T-cell (primary cell): ENCODE results near the gene SSBP2. TPM values are rescaled to one million over a fixed set of nuclear protein-coding genes. Genes with fewer than 3 reads are reported as not detected.
"Not testable (repeated sequence)": the region's sequence is repeated elsewhere in the genome, so short reads cannot be mapped to it uniquely, and the experiment has no call there.

Experiments used
- ATAC-seq, 4 experiments: fragments of 200-7000 bp in 3 of 4; fragments of 150-1000 bp in 1 of 4; cut with Tn5 transposase; replicated peaks in 1 of 4; 1 replicate in 3 of 4; 2 replicates in 1 of 4; pipeline ENCODE4 v1.10.0; 2021; ENCODE audit warnings: moderate library complexity in 3 of 4, mild to moderate bottlenecking in 2 of 4, moderate number of reproducible peaks in 1 of 4
- CTCF ChIA-PET, 2 donors: fragments of 300-600 bp; sonication (Branson Sonifier 250); formaldehyde crosslinking; loops; one replicate each; lab custom pipeline; 2022; ENCODE audit warnings: antibody characterized with exemption in 2 of 2; lab: Charles Lee
- POLR2A ChIA-PET, 2 donors: fragments of 300-600 bp; sonication (Branson Sonifier 250); formaldehyde crosslinking; loops; one replicate each; lab custom pipeline; 2022; ENCODE audit warnings: antibody characterized with exemption in 2 of 2; lab: Charles Lee
- DNase-seq, 35 experiments: peaks; one replicate each; pipeline versions ENCODE4 v3.0.0 to v3.0.0-alpha.2; 2013 to 2023
- H3K27ac ChIP-seq: one replicate; pipeline ENCODE4 v1.5.1; 2013; ENCODE audit warnings: low read length
- H3K27me3 ChIP-seq, 2 experiments: replicated peaks in 1 of 2; 1 replicate in 1 of 2; 2 replicates in 1 of 2; pipeline versions ENCODE4 v1.6.1 to v1.7.0; 2013; ENCODE audit warnings: low read length in 1 of 2, mixed read lengths in 1 of 2; ENCODE audit not compliant: control insufficient read depth in 2 of 2, insufficient read depth in 2 of 2; ENCODE audit errors: extremely low read depth in 1 of 2
- H3K36me3 ChIP-seq, 2 donors: 1 replicate in 1 of 2; 2 replicates in 1 of 2; pipeline versions ENCODE4 v1.6.1 to v1.7.0; 2013; ENCODE audit warnings: low read length in 1 of 2; ENCODE audit not compliant: control insufficient read depth in 2 of 2, insufficient read depth in 1 of 2; ENCODE audit errors: extremely low read depth in 1 of 2
- H3K4me1 ChIP-seq, 2 experiments: 1 replicate in 1 of 2; 2 replicates in 1 of 2; pipeline versions ENCODE4 v1.6.1 to v1.7.0; 2013; ENCODE audit warnings: low read length in 2 of 2, mixed read lengths in 1 of 2; ENCODE audit not compliant: insufficient read depth in 2 of 2, control insufficient read depth in 1 of 2; ENCODE audit errors: extremely low read depth in 1 of 2
- H3K4me3 ChIP-seq, 2 donors: 1 replicate in 1 of 2; 2 replicates in 1 of 2; pipeline versions ENCODE4 v1.5.1 to v1.7.0; 2013; ENCODE audit warnings: mild to moderate bottlenecking in 2 of 2, low read length in 1 of 2, moderate library complexity in 1 of 2; ENCODE audit not compliant: control insufficient read depth in 1 of 2; ENCODE audit errors: extremely low read depth in 1 of 2
- H3K9me3 ChIP-seq: 2 replicates; pipeline ENCODE4 v1.7.0; 2013
- H3K27ac Mint-ChIP-seq, 2 donors: one replicate each; pipeline ENCODE4 v1.8.0; 2020 to 2021; ENCODE audit warnings: mild to moderate bottlenecking in 2 of 2, mixed read lengths in 2 of 2
- H3K27me3 Mint-ChIP-seq, 2 donors: one replicate each; pipeline ENCODE4 v1.8.0; 2021 to 2022; ENCODE audit warnings: mixed read lengths in 2 of 2
- H3K36me3 Mint-ChIP-seq: one replicate; pipeline ENCODE4 v1.8.0; 2021; ENCODE audit warnings: mixed read lengths
- H3K4me1 Mint-ChIP-seq, 3 donors: one replicate each; pipeline ENCODE4 v1.8.0; 2020 to 2022; ENCODE audit warnings: mixed read lengths in 3 of 3, mild to moderate bottlenecking in 1 of 3
- H3K4me3 Mint-ChIP-seq, 3 donors: one replicate each; pipeline ENCODE4 v1.8.0; 2020 to 2022; ENCODE audit warnings: mild to moderate bottlenecking in 3 of 3, mixed read lengths in 3 of 3, moderate library complexity in 3 of 3
- H3K9me3 Mint-ChIP-seq, 3 donors: one replicate each; pipeline ENCODE4 v1.8.0; 2020 to 2022; ENCODE audit warnings: mixed read lengths in 3 of 3
- WGBS: methylation state at CpG from one replicate; pipeline ENCODE4 v1.1.5; 2013; ENCODE audit warnings: missing lambda C conversion rate; ENCODE audit not compliant: insufficient coverage; 5-methylcytosine and 5-hydroxymethylcytosine counted together
- total RNA-seq, 35 experiments: library from RNA in 6 of 35; stranded (reverse) in 6 of 35; fragments of 120-200 nt in 1 of 35; gene quantifications; one replicate each; pipeline versions ENCODE4 v1.2.1 to v1.2.4 and lab custom pipeline; 2013 to 2026

Gene SSBP2
- total RNA-seq, 5 donors from 2014 or later (not counting 1 experiment from before 2014, with no cell fraction given), result 31.1 to 44.9 (median 35.8) TPM

DNA sequence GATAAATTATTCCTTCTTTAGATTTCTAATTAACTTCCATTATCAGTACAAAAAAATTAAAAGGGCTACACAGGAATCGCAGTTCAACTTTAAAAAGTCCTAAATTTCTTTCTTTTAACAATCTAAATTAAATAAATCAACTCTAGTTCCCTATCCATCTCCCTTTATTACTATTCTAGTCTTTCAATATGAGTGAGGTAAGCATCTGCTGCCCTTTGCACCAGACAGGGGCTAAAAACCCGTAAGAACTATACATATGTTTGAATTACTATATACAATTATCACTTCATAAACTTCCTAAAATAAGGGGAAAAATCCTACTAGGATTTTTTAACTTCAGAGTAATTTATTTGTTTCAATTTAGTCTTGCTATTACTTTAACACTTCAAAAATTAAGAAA, 145.6 kb downstream of the SSBP2 start:
- Mint-ChIP-seq H3K27ac (no peak overlapping the region), H3K27me3 (no peaks in the 10 kb centered on the region), H3K9me3 (peaks cover 0 to 5% (median 4%) of the 10 kb centered on the region in 3 donors), H3K36me3 (peaks cover 39% of the 10 kb centered on the region), H3K4me1 (peaks cover 11 to 22% (median 12%) of the 10 kb centered on the region in 3 donors), H3K4me3 (no peak overlapping the region)
- H3K9me3 ChIP-seq, result no peaks in the 10 kb centered on the region
- WGBS, result no CpG with 5 or more reads among the region's 2 CpGs
- ATAC-seq, result no peak
- H3K27me3 ChIP-seq, result no peaks in the 10 kb centered on the region
- no peak overlapping the region for H3K27ac ChIP-seq
- H3K36me3 ChIP-seq, result peaks cover 0 to 2% of the 10 kb centered on the region in 2 donors
- no peak for DNase-seq
- ChIA-PET CTCF (no interaction called here), POLR2A (no interaction called here)
- no peaks in the 10 kb centered on the region for H3K4me1 ChIP-seq
- no peak overlapping the region for H3K4me3 ChIP-seq

DNA sequence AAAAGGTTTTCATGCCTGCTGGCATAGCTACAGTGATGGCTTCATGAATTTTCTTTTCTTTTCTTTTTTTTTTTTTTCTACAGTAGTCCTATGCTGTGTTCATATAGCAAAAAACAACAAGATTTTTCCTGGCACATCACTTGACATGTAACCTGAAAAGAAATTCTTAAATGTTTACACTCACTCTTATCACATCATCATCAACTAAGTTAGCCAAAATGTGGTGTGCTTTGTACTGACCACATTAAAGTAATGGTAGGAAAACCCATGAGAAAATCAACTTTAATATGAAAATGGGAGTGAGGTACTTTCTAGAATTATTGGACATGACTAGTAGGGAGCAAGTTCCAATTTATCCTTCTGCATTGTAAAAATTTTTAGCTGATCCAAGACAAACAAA, 146.7 kb downstream of the SSBP2 start:
- peaks cover 0 to 2% of the 10 kb centered on the region in 2 donors for H3K36me3 ChIP-seq
- Mint-ChIP-seq H3K9me3 (no peaks in the 10 kb centered on the region), H3K4me1 (peaks cover 11 to 22% (median 12%) of the 10 kb centered on the region in 3 donors), H3K27me3 (no peaks in the 10 kb centered on the region), H3K27ac (no peak overlapping the region), H3K36me3 (peaks cover 34% of the 10 kb centered on the region), H3K4me3 (no peak overlapping the region)
- ChIA-PET CTCF (interaction anchor here in 1 of 2 donors (0.6 kb wide), 1 partner anchor 45 kb away, joined by 3 read pairs; no protein-coding TSS in a partner anchor), POLR2A (no interaction called here)
- DNase-seq (no peak), ATAC-seq (no peak)
- H3K27ac ChIP-seq, result no peak overlapping the region
- H3K4me3 ChIP-seq, result no peak overlapping the region
- H3K4me1 ChIP-seq, result no peaks in the 10 kb centered on the region
- no peaks in the 10 kb centered on the region for H3K9me3 ChIP-seq
- H3K27me3 ChIP-seq, result no peaks in the 10 kb centered on the region

DNA sequence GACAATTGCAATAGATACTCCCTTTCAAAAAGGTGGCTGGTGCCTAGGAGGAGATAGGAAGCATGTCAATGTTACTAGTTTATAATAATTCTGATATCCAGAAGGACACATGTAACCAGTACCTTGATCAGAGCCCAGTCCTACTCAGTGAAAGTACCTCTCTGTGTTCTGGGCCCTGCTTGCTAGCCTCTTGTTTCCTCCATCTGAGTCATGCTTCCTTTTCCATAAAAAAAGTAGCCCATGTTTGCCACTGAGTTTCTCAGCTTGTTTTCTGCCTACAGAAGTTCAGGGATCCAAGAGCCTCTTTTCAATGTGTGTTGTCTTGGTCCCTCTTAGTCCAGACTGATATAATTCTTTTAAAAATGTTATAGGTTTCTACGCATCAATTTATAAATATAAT, 149.0 kb downstream of the SSBP2 start:
- Histone ChIP-seq H3K27me3 (no peaks in the 10 kb centered on the region), H3K36me3 (peaks cover 0 to 2% of the 10 kb centered on the region in 2 donors), H3K4me1 (no peaks in the 10 kb centered on the region), H3K9me3 (peaks cover 4% of the 10 kb centered on the region), H3K4me3 (no peak overlapping the region), H3K27ac (no peak overlapping the region)
- Mint-ChIP-seq H3K27me3 (no peaks in the 10 kb centered on the region), H3K4me1 (peaks cover 8 to 10% (median 8%) of the 10 kb centered on the region in 3 donors), H3K27ac (no peak overlapping the region), H3K9me3 (peaks cover 5 to 10% (median 10%) of the 10 kb centered on the region in 3 donors), H3K4me3 (no peak overlapping the region), H3K36me3 (peaks cover 42% of the 10 kb centered on the region)
- CTCF ChIA-PET, result no interaction called here
- ATAC-seq (no peak), DNase-seq (no peak)
- POLR2A ChIA-PET, result no interaction called here
- no CpG with 5 or more reads among the region's 1 CpG for WGBS

DNA sequence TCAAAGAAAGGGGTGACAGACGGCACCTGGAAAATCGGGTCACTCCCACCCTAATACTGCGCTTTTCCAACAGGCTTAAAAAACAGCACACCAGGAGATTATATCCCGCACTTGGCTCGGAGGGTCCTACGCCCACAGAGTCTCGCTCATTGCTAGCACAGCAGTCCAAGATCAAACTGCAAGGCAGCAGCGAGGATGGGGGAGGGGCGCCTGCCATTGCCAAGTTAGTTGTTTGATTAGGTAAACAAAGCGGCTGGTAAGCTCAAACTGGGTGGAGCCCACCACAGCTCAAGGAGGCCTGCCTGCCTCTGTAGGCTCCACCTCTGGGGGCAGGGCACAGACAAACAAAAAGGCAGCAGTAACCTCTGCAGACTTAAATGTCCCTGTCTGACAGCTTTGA, 158.8 kb downstream of the SSBP2 start:
- not testable (repeated sequence) for DNase-seq

DNA sequence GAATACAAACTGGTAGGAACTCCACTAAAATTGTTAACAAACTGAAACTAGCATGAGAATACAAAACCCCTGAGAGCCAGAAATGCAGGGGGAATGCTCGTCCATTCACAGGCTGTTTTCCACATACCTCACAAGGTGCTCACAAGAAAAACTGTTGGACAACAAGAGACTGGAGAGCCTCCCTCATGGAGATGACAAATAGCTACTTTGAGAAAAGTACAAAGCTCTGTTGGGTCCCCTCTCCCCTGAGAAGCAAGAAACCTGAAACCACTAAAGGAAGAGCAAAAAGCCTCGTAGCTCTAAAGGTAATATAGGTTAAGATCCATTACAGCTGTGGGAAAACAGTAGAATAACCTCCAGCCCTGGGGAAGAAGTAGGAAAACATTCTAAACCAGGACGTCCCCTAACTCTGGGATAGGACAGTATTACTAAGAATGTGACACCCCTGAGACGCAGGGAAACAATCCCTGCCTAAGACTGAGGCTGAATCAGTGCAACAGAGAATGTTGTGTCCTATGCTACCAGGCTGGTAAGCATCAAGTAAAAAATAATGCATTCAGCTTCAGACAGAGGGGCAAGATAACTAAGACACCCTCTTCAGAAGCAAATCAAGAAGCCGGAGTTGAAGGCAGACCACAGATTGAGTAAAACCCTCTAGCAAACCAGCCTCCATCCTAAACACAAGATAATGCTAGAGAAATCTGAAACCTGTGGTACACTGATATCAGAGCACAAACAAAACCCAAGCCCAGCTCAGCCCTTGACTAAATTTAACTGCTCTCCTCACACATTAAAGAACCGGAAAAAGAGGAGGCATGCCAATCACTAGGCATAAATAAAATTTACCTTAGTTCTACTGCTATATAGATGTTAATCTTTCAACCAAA, 160.2 kb downstream of the SSBP2 start:
- CTCF ChIA-PET, result no interaction called here
- Mint-ChIP-seq H3K4me3 (peak overlapping the region in 1 of 3 donors; percentile 18), H3K27ac (peak overlapping the region in 1 of 2 donors; percentile 25), H3K4me1 (peaks cover 12 to 22% (median 15%) of the 10 kb centered on the region in 3 donors), H3K9me3 (peaks cover 12 to 22% (median 14%) of the 10 kb centered on the region in 3 donors), H3K27me3 (no peaks in the 10 kb centered on the region), H3K36me3 (peaks cover 33% of the 10 kb centered on the region)
- no peaks in the 10 kb centered on the region for H3K36me3 ChIP-seq
- POLR2A ChIA-PET, result interaction anchor here in 1 of 2 donors (0.5 kb wide), 1 partner anchor 71 kb away, joined by 3 read pairs; no protein-coding TSS in a partner anchor
- no peak overlapping the region for H3K4me3 ChIP-seq
- no peaks in the 10 kb centered on the region for H3K9me3 ChIP-seq
- no peak overlapping the region for H3K27ac ChIP-seq
- H3K27me3 ChIP-seq, result no peaks in the 10 kb centered on the region
- ATAC-seq (no peak), DNase-seq (no peak)
- WGBS, result 69% methylated on average over 3 of the region's 6 CpGs
- H3K4me1 ChIP-seq, result peaks cover 0 to 2% of the 10 kb centered on the region in 2 experiments

More for the DNA sequence above, 158.8 kb downstream of the SSBP2 start:
- H3K27me3 ChIP-seq, H3K4me3 ChIP-seq, H3K27ac Mint-ChIP-seq, H3K9me3 ChIP-seq, POLR2A ChIA-PET, H3K4me1 ChIP-seq, H3K4me3 Mint-ChIP-seq, H3K27ac ChIP-seq, H3K36me3 ChIP-seq, ATAC-seq, CTCF ChIA-PET, H3K27me3 Mint-ChIP-seq: not testable (repeated sequence)
- peaks cover 12 to 23% (median 17%) of the 10 kb centered on the region in 3 donors for H3K4me1 Mint-ChIP-seq
- H3K36me3 Mint-ChIP-seq, result peaks cover 40% of the 10 kb centered on the region
- WGBS, result 91% methylated on average over 4 of the region's 10 CpGs
- peaks cover 12 to 22% (median 14%) of the 10 kb centered on the region in 3 donors for H3K9me3 Mint-ChIP-seq

DNA sequence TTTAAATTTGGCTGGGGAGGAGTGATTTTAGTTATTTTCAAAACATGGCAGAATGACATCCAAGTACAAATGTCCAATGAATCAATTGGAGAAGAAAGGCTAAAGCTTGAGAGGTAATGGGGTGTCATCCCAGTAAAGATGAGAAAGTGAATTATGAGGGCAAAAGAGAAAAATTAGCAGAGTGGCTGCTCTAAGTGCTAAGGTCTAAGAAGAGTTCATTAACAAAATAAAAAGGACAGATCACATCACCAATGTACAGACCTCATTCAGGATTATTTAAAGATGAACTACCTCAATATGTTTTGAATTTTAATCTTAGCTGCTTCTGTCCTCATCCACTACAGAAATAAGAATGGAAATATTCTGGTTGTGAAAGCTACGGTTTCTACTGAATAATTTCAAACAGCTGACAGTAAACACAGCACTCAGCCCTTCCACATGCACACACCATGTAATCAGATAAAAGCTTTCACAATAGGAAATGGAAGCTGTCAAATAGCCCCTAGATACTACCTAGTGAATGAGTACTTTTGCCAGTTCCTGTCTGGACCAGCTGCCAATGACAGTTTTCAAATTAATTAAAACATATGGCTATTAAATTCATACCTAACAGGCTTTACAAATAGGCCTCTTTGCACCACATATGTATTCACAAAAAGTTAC, 171.5 kb downstream of the SSBP2 start:
- ATAC-seq, result no peak
- Mint-ChIP-seq H3K4me3 (no peak overlapping the region), H3K9me3 (peaks cover 0 to 4% (median 0%) of the 10 kb centered on the region in 3 donors), H3K27me3 (no peaks in the 10 kb centered on the region), H3K4me1 (peaks cover 10 to 26% (median 13%) of the 10 kb centered on the region in 3 donors), H3K36me3 (peaks cover 29% of the 10 kb centered on the region), H3K27ac (no peak overlapping the region)
- ChIA-PET POLR2A (no interaction called here), CTCF (no interaction called here)
- Histone ChIP-seq H3K4me1 (peaks cover 0 to 2% of the 10 kb centered on the region in 2 experiments), H3K9me3 (no peaks in the 10 kb centered on the region), H3K27ac (no peak overlapping the region), H3K4me3 (no peak overlapping the region), H3K36me3 (no peaks in the 10 kb centered on the region), H3K27me3 (no peaks in the 10 kb centered on the region)
- no CpG with 5 or more reads among the region's 1 CpG for WGBS
- DNase-seq, result no peak
